ENCODE measurements around the gene ACOT13.
"Not testable (repeated sequence)": the region's sequence is repeated elsewhere in the genome, so short reads cannot be mapped to it uniquely, and the experiment has no call there.

Gene ACOT13

GRCh38 chr6:24731456-24732134, 64.7 kb downstream of the ACOT13 start:
- DNase-seq, result not testable (repeated sequence)

- DNase-seq, result no peak
Measured at GRCh38 chr6:24734166-24734565, 67.3 kb downstream of the ACOT13 start.

- DNase-seq, result not testable (repeated sequence)
Measured at GRCh38 chr6:24734710-24735109, 67.8 kb downstream of the ACOT13 start.

- peak; percentile 59 for DNase-seq
Measured at GRCh38 chr6:24738741-24739140, 71.9 kb downstream of the ACOT13 start.

- DNase-seq, result no peak
Measured at GRCh38 chr6:24740861-24741260, 74.0 kb downstream of the ACOT13 start.

GRCh38 chr6:24742216-24742738, 75.4 kb downstream of the ACOT13 start:
- DNase-seq, result no peak

GRCh38 chr6:24743265-24743943, 76.5 kb downstream of the ACOT13 start:
- DNase-seq, result peak; percentile 96

- peak; percentile 81 for DNase-seq
Measured at GRCh38 chr6:24743944-24744335, 77.1 kb downstream of the ACOT13 start.

- peak; percentile 94 for DNase-seq
Measured at GRCh38 chr6:24744911-24745310, 78.0 kb downstream of the ACOT13 start.

- DNase-seq, result peak; percentile 81
Measured at GRCh38 chr6:24749297-24749696, 82.4 kb downstream of the ACOT13 start.

- DNase-seq, result peak; percentile 28
Measured at GRCh38 chr6:24750878-24751277, 84.0 kb downstream of the ACOT13 start.

- no peak for DNase-seq
Measured at GRCh38 chr6:24752503-24752902, 85.6 kb downstream of the ACOT13 start.

- DNase-seq, result no peak
Measured at GRCh38 chr6:24752917-24753492, 86.1 kb downstream of the ACOT13 start.

GRCh38 chr6:24753545-24753944, 86.7 kb downstream of the ACOT13 start:
- no peak for DNase-seq

- DNase-seq, result not testable (repeated sequence)
Measured at GRCh38 chr6:24754378-24754777, 87.5 kb downstream of the ACOT13 start.

All from inflammatory macrophage treated with lipopolysaccharide for 4 hours (primary cell).